ENCODE results near the gene FBXL7. TPM values are rescaled to one million over a fixed set of nuclear protein-coding genes. Genes with fewer than 3 reads are reported as not detected.

Gene FBXL7
- total and polyA plus RNA-seq, 9 of the 15 experiments (the other 6 are each of a cell fraction or from before 2014, with no cell fraction given): 0.04 to 0.08 TPM; not detected in 7

DNA sequence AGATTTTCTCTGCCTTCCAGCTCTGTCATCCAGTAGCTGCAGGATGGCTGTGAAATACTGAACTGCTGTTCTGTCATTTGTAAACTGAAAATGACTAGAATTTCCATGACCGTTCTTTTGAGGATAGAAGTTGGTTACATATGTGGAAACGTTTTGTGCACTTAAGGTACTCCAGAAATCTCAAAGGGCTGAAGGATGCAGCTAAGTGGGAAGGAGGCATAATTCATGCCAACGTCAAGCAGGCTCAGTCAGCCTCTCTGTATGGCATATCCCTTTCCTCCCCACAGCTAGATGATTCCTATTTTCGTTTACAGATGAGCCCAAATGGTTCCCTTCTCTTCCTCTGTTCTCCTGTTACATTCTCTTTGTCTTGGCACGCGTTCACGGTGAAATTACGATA lies 257.6 kb downstream of the FBXL7 start:
- TF ChIP-seq ATF1 (CRISPR knock-in tag; IDR thresholded peaks at IDR 0.05) (no peak), ATF1 (tag; IDR thresholded peaks at IDR 0.05) (no peak), FOXJ3 (CRISPR knock-in tag; IDR thresholded peaks at IDR 0.05) (no peak), HDGF (IDR thresholded peaks at IDR 0.05) (no peak), CCNT2 (IDR thresholded peaks at IDR 0.05; ENCODE audit: borderline replicate concordance, extremely low read depth, insufficient read length, low read depth, low read length) (no peak), RBFOX2 (IDR thresholded peaks at IDR 0.05; ENCODE audit: low read depth, low read length) (no peak), RFX1 (IDR thresholded peaks at IDR 0.05) (no peak), RBBP5 (IDR thresholded peaks at IDR 0.05; ENCODE audit: borderline replicate concordance, insufficient read depth, low read length, poor library complexity, severe bottlenecking) (no peak), KLF6 (CRISPR knock-in tag; IDR thresholded peaks at IDR 0.05; ENCODE audit: borderline replicate concordance) (no peak), JUND (IDR thresholded peaks at IDR 0.05; ENCODE audit: borderline replicate concordance, low read depth, low read length) (no peak), JUND (tag; IDR thresholded peaks at IDR 0.05; ENCODE audit: borderline replicate concordance, low read depth, low read length) (no peak), HNRNPL (IDR thresholded peaks at IDR 0.05; ENCODE audit: low read depth, low read length) (no peak), BRCA1 (IDR thresholded peaks at IDR 0.05) (no peak), BRCA1 (CRISPR knock-in tag; IDR thresholded peaks at IDR 0.05) (no peak), NFE2L1 (tag; IDR thresholded peaks at IDR 0.05; ENCODE audit: borderline replicate concordance, low read depth) (no peak), PHF8 (IDR thresholded peaks at IDR 0.05; ENCODE audit: borderline replicate concordance, low read length) (no peak), SOX6 (IDR thresholded peaks at IDR 0.05) (no peak)
- no TSS peak for BruUV-seq (replicated peaks)
- ChIA-PET CTCF (ENCODE audit: low intra/inter-chr PET ratio) (interaction anchor here (0.7 kb wide), 1 partner anchor 624 kb away, joined by 3 read pairs; no protein-coding TSS in a partner anchor), POLR2A (no interaction called here)
- WGBS (ENCODE audit: insufficient coverage, low coverage, missing lambda C conversion rate): under 1% methylated on average over 8 of the region's 8 CpGs
- Histone ChIP-seq H3K9me3 (replicated peaks; ENCODE audit: control insufficient read depth, insufficient read depth, low read depth, low read length) (no peaks in the 10 kb centered on the region), H3K4me2 (ENCODE audit: insufficient read depth, low read length) (no peak overlapping the region), H3K9ac (ENCODE audit: insufficient read depth in 1 of 2, low read depth in 2 of 2, low read length in 2 of 2) (no peak overlapping the region), H3K36me3 (ENCODE audit: control insufficient read depth, insufficient read depth, low read length) (no peaks in the 10 kb centered on the region), H4K20me1 (replicated peaks; ENCODE audit: control insufficient read depth, insufficient read depth, low read length) (no peaks in the 10 kb centered on the region), H3K4me1 (replicated peaks in 1 of 2; ENCODE audit: control insufficient read depth in 2 of 2, insufficient read depth in 2 of 2, low read length in 2 of 2) (no peaks in the 10 kb centered on the region), H3K9me1 (ENCODE audit: control insufficient read depth, insufficient read depth, low read length) (no peaks in the 10 kb centered on the region), H3K4me3 (no peak overlapping the region), H2AFZ (ENCODE audit: low read depth, low read length) (no peak overlapping the region), H3K27me3 (ENCODE audit: control insufficient read depth in 2 of 2, insufficient read depth in 2 of 2, low read length in 2 of 2) (no peaks in the 10 kb centered on the region), H3K27ac (ENCODE audit: extremely low read depth, low read depth, low read length) (no peak overlapping the region), H3K79me2 (ENCODE audit: control insufficient read depth, insufficient read depth, low read length) (no peaks in the 10 kb centered on the region)
- intact Hi-C loops (cut with micrococcal nuclease) (no loop called here), in situ Hi-C loops (cut with MboI) (no loop called here)
- FAIRE-seq (no peak), DNase-seq (ENCODE audit: extremely low read depth in 1 of 4, low spot score in 3 of 4) (no peak), ATAC-seq (no peak)

All from K562 (cell line).